Stimulated activated CD8-positive, alpha-beta memory T cell treated with anti-CD3 and anti-CD28 coated beads, Interleukin-12 subunit alpha, Interleukin-12 subunit beta, amount 100 ng/mL, for 24 hours (primary cell): ENCODE measurements around the gene P2RY13.

Experiments used
- DNase-seq: peaks from one replicate; pipeline ENCODE4 v3.0.0-alpha.2; 2020; ENCODE audit errors: extremely low read depth

P2RY13 gene

DNA sequence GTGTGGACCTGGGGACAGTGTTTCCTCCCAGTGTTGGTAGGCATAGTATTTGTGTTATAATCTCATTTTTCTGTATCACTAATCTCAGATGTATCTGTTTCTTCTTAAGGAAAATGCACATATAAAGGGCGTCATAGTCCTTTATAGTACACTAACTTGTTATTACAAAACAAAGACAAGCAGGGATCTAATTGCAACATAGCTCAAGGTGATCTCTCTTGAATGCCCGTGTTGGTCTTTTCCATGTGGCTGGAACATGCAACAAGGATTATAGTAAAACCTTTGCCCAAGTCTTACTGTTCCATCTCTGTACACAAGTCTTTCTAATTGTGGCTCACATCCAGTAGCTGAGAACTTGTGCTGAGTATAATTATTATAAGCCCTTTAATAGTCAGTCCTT is 9.2 kb downstream of the P2RY13 start:
- no peak for DNase-seq

DNA sequence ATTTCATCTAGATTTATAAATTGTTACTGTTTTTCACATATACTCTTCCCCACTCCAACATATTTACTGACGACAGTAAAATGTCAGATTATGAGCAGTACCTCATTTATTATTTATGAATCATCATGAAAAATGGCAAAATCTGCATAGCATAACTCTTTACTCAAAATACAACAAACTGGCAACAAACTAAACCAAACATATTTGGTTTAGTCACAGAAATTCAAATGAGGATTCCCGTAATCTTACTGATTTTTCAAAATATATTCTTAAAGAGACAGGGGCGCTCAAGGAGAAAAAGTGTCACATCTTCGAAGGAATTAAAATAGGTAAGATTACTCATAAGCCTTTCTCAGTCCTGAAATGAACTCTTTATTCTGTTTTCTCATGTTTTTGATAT is 9.7 kb downstream of the P2RY13 start:
- no peak for DNase-seq

DNA sequence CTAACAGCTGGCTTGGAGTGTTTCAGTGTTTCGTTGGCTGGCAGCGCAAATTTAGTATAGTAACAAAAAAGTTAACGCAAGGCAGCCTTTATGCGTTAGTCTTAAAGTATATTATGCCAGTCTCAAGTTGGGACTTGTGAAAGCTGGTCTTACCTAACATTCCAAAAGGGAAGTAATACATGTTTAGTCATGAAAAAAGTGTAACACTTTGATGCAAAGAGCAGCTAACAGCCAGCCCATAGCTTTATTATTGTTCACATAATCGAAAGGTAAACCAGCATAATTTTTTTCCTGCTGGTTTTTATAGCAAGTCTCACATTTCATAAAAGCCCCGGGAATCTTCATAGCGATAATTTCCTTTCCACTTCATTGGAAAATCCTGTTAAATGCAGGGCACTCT is 10.4 kb downstream of the P2RY13 start:
- DNase-seq = no peak

DNA sequence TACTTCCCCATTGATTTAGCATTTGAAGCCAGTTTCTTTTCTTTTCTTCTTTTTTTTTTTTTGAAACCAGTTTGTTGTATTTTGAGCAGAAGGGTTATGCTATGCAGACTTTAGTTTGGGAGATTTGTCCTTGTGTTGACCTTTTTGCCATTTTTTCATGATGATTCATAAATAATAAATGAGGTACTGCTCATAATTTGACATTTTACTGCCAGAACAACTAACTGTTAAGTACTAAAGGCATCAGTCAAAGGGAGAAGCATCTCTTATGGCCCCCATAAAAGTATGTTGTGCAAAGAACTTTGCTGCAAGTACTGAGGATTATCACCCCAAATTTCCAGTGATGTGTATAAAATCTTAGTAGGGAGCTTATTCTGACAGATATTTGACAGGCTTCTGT is 11.0 kb downstream of the P2RY13 start:
- no peak for DNase-seq

DNA sequence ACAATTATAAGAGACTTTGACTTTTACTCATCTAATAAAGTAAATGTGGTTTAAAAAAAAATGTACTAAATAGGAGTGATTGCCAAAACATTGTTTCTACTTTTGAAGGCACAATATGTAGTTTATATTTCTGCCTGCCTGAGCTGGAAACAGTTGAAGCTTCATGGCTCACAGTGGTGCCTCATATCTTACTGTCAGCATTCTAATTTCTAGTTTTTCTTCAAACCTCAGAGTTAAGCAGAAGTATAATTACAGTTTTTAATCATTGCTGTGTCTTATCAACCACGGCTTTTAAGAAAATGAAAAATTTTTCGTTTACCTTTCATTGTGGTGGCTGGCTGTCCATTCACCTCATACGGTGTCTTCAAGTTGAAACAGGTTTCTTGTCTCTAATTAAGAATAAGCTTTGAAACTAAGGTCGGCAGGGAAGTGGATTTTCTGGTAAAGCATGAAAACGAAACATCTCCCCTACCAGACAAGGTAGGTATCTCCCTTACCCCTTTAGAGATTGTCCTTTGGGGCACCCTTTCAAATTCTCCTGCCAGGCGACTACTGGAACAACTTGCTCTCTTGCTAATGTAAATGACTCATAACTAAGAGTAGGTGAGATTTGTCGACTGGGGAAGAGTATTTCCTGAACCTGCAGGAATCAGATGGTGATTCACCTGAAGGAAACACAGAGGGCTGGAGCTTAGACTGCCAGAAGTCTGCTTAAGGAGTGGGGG is 12.9 kb downstream of the P2RY13 start, which contains the start of gene GPR87:
TSS of gene GPR87 (minus strand) at position 554 of the 725 bp plus-strand sequence. CDS start 16,720 bp downstream, outside the sequence.
- DNase-seq = no peak

DNA sequence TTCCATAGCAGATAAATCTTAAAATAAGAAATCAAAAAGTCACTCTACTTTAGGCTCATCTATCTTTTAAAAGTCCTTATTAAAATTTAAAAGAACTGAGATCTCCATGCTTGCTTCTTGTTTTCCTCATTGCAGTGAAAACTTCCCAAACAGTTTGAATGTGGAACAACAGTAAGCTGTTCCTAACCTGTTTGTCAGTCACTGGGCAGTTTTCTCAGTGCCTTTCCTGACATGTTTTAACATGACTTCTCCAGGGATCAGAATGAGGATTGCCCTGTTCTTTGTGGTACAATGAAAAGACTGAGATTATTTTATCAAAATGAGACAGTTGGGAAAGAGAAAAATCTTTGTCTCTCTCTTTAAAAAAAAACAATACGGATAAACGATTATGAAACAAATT is 13.5 kb downstream of the P2RY13 start:
- no peak for DNase-seq

DNA sequence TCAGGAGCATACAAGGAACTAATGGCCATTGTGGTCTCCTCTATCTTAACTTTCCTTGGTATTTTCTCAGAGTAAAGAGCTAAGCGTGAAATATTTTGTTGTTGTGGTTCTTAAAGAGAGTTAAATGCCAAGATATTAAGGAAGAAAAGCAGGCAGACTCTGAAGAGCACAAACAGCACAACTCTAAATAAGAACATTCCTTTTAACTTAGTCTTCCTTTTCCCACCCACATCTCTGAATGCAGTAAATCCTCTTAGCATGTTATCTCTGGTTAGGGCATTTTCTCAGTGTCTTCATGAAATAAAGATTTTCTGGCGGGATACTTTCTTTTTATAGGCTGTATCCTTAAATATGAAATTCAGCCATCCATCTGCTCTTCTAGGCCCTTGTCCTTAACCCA is 14.2 kb downstream of the P2RY13 start:
- DNase-seq = no peak

DNA sequence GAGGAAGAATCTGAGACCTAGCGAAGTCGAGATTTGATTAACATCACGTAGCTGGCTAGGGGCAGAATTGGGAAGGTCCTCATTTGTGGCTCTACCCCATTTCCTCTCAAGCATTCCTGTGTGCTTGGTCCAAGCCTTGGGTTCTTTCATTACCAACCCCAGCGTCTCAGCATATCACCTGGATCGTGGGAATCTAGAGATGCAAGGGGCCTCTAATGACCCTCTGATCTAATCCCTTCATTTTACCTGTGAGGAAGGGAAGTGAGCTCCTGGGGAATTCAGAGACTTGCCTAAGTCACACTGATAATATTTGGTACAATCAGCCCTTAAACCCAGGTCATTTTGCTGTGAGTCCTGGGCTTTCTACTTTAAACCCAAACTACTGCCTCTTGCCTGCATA is 14.8 kb downstream of the P2RY13 start:
- no peak for DNase-seq

DNA sequence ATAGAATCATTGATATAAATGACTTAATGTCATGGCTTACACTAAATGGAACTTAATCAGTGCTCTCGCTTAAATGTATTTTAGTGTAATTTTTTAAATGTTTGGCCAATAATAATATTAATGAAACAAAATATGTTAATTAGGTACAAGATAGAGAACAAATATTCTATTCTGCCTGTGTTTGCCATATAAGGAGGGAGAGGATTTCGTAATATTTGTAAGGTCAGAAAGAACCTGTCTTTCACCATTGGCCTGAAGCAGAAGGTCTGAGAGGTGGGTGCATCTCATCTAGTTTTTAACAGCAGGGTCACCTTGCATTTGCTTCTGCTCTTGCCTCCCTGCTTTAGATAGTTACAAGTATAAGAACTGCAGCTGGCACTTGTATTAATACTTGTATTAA is 15.2 kb downstream of the P2RY13 start:
- no peak for DNase-seq

DNA sequence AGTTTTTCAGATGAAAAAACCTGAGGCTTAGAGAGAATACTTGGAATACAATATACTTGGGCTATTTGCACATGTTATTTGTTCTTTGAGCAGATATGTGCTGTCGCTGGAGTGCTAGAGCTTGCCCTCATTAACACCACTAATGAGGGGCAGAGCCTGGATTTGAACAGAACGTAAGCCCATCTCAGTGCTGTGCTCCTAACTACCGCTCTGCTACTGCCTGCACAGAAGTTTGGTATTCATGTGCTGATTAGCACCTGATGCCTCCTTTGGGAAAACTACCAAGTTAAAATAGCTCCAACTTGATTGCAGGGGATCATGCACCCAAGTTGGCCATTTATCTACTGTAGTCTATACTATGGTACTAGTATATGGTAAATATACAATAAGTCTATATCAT is 16.4 kb downstream of the P2RY13 start:
- DNase-seq = no peak

DNA sequence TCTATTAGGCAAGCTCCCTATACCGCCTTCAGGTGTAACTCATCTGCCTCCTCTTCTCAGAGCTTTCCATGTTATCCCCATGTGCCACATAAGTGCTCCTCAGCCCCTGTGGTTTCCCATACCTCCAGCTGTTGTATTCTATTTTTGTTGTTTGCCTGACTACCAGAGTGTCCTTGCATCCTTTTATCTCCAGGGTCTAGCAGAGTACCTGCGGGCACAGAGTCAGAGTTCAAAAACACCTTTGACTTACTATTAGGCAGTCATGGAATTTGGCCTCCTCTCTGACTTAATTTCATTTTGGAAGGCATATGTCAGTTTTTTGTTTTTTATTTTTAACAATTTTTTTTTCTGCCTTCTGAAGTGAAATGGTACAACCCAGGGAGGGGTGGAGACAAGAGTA is 19.8 kb downstream of the P2RY13 start:
- DNase-seq = no peak

DNA sequence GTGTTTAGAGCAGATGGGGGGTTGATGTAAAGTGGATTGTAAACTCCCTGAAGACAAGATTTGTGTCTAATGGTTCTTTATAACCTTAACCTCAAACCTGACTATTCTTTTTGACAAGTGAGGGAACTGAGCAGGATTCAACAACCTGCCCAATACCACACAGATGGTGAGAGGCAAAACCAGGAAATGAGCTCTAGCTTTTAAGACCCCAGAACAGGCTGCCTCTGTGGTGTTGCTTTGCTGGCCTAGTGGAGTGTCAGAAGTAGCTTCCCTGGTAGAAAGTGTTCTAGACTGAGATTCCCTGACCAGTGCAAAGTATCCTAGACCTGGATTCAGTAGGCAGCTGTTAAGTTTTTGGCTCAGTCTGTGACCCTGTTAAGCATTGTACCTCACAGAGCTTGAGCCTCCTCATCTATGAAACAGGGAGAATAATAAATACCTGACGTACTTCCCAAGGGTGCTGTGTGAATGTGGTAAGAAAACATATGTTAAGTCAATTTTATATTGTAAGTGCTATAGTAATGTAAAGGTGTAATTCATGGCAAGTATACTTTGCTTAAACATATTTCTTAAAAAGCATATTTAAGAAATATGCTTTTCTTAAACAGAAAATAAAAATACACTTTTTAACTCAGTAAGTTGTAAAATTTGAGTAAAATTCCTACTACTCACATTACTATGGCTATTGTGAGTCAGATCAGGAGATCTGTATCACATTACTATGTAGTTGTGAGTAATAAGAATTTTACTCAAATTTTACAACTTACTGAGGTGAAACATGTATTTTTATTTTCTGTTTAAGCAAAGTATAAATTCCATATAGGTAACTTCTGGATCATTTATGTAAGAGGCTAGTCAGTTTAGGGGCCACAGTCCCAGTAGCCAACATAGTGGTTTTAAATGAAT is 21.5 kb downstream of the P2RY13 start:
- DNase-seq = no peak

DNA sequence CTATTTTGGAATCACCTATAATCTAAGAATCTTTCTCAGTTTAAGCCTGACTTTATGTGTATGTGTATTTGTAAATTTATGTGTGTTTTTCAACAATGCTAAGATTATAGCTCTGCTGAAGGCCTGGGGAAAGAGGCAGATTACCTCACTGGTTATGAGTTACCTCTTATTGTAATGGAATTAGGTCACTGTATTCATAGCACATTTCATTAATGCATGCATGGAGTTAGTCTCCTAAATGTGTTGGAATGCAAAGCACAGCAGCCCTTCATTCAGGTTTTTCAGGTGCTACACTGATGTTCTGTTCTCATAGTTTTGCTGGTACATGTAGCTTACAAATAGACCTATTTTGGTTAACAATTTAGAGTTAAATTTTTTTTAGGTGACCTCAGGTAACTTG is 22.2 kb downstream of the P2RY13 start:
- no peak for DNase-seq

DNA sequence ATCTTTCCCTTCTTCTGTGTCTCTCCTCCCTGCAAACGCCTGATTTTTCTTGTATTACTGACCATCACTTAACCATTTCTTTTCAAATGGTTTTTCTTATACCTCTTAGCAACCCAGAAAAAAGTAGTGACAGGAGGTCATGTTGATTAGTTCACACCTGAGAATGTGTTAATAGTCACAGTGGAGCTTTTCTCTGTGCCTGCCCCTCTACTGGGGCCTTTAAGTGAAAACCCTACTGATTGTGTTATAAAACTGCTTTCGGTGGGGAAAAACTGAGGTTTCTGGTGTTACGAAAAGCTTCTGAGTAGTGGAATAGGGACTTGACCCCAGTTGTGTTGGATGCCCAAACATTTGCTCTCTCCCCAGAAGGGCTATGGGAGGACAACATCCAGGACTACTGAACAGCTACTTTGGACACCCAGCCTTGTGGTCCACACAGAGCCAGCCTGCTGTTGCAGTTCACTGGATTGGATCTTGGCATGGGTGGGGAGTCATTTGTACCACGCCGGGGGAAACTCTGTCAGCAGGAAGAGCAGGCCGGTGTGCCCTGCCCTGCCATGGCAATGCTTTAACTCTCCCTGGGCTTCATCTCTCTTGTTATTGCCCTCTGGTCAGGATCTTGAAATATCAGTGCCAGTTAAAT is 23.1 kb downstream of the P2RY13 start:
- DNase-seq = no peak

DNA sequence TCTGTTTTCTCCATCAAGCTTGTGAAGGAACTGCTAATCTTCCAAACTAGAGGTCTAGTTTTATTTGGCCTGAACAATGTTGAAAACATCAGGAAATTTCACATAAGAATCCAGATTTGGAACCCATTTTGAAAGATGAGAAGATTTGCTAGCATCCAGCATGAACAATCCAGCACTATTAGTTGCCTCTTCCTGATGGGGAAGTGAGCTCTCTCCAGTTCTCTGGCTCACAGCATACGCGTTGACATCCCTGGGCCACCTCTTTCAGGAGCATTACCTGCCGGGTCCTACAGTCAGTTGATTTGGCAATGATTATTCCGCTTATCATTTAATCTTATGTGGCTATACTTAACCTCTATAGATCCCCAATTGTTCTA is 23.6 kb downstream of the P2RY13 start:
- DNase-seq = no peak

DNA sequence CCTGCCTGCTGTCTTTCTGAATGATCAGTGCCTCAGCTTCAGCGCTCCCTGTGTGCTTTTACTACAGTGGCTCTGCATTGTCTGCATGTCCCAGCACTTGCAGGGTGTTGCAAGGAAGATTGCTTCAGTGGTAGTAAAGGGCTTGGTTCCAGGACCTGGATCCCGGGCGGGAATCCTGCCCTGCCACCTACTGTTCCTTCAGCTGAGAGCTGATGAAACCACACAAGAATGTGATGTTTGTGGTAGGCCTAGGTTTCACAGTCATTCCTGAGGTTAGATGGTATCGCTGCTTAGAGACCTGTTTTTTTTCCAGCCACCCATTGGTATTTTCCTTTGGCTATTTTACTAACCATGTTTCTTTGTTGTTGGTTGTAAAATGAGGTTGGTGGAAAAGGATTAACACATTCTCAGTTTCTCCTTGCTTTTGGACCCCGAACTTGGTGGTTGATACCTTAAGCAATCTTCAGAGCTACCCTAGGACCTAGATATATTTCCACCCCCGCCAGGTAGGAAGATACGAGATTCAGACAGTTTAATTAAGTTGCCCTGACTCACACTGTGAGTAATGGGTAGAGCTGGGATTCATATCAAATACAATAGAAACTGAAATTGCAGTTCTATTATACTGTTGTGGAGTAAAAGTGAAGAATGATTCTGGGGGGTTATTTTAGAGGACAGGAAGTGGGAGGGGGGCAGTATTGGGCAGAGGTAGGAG is 24.1 kb downstream of the P2RY13 start:
- no peak for DNase-seq

DNA sequence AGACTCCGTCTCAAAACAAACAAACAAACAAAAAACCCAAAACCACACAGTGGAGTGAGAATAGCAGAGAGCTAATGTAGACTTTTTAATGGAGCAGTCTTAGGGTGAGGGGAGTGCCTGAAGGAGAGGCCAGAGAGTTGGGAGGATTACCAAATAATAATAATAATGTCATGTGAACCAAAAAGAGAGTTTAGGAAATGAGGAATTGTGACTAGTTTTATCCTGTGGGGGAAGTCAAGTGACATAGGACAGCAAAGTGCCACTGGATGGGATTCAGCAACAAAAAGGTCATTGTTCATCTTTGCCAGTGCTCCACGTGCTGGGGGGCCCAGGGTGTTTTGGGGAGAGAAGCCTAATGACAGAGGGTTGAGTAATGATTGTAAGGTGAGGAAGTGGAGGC is 25.6 kb downstream of the P2RY13 start:
- DNase-seq = no peak

DNA sequence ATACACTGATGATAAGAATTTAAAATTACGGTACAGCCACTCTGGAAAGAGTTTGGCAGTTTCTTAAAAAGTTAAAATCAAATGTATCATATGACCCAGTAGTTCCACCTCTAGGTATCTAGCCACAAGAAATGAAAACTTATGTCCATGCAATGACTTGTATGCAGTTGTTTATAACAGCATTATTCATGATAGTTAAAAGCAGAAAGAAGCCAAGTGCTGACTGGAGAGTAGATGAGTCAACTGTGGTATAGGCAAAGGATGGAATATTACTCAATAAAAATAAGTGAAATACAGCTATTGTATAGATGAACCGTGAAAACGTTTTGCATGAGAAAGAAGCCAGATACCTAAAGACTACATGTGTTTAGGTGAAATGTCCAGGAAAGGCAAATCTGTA is 27.6 kb downstream of the P2RY13 start:
- no peak for DNase-seq

DNA sequence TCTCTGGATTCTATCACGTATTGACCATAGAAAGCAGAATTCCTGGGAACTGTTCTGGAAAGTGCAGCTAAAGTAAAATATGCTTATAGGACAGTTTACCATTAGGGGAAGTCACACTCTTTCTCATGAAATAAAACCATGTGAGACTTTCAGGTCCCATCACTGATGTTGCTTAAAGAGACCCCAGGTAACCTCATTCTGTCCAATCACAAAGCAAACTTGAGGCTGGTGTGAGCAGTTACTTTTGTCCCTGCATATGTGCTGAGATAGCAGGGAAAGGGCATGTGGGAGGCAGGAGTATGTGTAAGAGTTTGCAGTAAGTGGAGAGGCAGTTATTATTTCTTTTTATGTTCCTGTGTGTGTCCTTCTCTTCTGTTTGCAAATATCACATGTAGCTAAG is 28.8 kb downstream of the P2RY13 start:
- no peak for DNase-seq

DNA sequence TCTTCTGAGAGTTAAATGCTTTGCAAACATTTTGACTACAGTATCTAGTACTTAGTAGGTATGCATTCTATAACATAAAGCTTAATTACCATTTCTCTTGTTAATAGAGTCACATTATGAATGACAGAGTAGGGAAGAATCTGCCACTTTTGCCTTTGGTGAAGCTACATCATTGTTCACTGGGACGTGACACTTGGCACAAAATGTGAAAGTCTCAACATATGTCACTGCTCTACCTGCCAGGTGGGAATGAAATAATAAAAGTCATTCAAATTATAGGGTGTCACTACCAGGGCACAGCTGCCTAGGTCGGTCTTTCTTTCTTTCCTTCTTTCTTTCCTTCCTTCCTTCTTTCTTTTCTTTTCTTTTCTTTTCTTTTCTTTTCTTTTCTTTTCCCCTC is 30.3 kb downstream of the P2RY13 start:
- no peak for DNase-seq

DNA sequence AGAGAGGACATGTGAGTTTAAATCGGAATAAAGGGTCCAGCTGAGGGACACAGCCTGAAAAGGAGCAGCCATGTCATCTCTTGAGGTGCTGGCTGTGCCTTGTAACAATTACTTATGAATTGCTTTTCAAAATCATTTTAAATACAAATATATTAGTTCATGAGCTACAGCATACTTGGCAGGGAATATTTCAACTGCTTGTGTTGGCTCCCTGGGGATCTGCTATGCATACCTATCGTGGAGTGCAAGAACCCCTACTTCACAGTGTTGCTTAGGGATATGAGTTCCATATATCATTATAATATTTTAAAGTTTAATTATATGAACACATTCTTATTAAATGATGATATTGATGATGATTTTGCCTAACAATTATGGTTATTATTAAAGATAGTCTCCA is 31.9 kb downstream of the P2RY13 start:
- DNase-seq = no peak

DNA sequence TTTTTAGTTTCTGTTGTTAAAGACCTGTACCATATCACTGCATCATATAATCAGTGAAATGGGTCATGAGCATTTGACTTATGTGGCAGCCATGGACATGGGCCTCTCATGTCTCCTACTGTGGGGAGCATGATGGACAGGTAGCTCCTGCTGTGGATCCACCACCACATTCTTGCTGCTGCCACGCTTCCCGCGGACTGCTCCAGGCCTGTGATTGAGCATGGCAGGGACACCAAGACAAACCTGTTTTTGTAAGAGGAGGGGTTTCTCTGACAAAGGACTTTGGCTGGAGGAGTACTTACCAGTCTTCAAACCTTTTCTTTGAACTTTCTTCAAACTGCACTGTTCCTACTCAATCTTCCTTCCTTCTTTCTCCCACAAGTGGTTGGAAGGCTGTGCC is 33.1 kb downstream of the P2RY13 start:
- DNase-seq = no peak
